ENCODE results near the gene LSM3. TPM values are rescaled to one million over a fixed set of nuclear protein-coding genes. Genes with fewer than 3 reads are reported as not detected.
A peak's percentile ranks its signal among the peaks of the same experiment; 100 is the strongest.

LSM3 gene
- total and polyA plus RNA-seq, 12 donors = 4.1 to 25.8 (median 9.5) TPM

DNA sequence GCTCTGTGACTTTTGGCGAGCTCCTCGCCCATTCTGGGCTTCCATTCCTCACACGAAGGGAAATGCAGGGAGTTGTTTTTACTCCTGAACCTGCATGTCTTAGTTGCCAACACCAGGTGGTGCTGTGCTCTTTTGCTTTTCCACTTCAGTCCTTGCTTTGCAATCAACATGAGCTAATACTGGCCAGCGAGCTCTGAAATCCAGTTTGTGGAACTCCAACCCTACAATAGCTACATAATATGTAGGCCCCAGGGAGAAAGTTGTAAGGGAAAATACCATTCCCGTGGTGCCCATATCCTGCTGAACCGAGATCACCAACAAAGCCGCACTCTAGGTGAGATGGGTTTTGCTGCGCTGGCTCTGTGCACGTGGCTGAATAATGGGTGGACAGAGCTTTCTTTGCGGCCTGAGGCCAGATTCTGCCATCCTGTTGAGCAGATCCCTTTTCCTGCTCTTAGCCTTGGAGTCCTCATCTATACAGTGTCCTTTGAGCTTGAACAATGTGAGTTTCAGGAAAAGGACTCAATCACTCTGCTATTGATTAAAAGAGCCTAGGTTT is 25.0 kb downstream of the LSM3 start:
- Histone ChIP-seq H3K36me3 (replicated peaks in 1 of 2) (peaks cover 0 to 7% of the 10 kb centered on the region in 2 donors), H3K4me1 (replicated peaks in 1 of 2) (peaks cover 14 to 29% of the 10 kb centered on the region in 2 donors), H3K27me3 (no peaks in the 10 kb centered on the region), H3K9me3 (replicated peaks in 1 of 3) (no peaks in the 10 kb centered on the region), H3K27ac (peak overlapping the region in 4 of 5 donors; percentile 80 to 98 (median 88)), H3K4me3 (no peak overlapping the region)
- peak; percentile 72 to 90 (median 80) for DNase-seq
- 31 to 48% (median 45%) methylated on average over 6 to 10 of the region's 10 CpGs for WGBS, 4 donors
- TF ChIP-seq POLR2A (IDR thresholded peaks at IDR 0.05) = no peak
- TF ChIP-seq, protein P1, sequence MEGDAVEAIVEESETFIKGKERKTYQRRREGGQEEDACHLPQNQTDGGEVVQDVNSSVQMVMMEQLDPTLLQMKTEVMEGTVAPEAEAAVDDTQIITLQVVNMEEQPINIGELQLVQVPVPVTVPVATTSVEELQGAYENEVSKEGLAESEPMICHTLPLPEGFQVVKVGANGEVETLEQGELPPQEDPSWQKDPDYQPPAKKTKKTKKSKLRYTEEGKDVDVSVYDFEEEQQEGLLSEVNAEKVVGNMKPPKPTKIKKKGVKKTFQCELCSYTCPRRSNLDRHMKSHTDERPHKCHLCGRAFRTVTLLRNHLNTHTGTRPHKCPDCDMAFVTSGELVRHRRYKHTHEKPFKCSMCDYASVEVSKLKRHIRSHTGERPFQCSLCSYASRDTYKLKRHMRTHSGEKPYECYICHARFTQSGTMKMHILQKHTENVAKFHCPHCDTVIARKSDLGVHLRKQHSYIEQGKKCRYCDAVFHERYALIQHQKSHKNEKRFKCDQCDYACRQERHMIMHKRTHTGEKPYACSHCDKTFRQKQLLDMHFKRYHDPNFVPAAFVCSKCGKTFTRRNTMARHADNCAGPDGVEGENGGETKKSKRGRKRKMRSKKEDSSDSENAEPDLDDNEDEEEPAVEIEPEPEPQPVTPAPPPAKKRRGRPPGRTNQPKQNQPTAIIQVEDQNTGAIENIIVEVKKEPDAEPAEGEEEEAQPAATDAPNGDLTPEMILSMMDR (IDR thresholded peaks at IDR 0.05) = peak; percentile 84 to 94 (median 90)
- intact Hi-C loops (cut with DNase I) = loop anchor here (5.0 to 10.0 kb wide), 2 partner anchors 51 to 264 kb away; no protein-coding TSS in a partner anchor

GRCh38 chr3:14204515-14205284 is 26.1 kb downstream of the LSM3 start:
- TF ChIP-seq, protein P1 (IDR thresholded peaks at IDR 0.05) = no peak
- TF ChIP-seq POLR2A (IDR thresholded peaks at IDR 0.05) = peak in 1 of 2 donors; percentile 71
- H3K4me3 ChIP-seq = peak overlapping the region in 1 of 4 donors; percentile 37
- H3K27ac ChIP-seq = peak overlapping the region; percentile 32 to 98 (median 87)
- 12 to 19% (median 15%) methylated on average over 8 to 11 of the region's 11 CpGs for WGBS, 4 donors
- peaks cover 0 to 2% of the 10 kb centered on the region in 2 donors for H3K36me3 ChIP-seq (replicated peaks in 1 of 2)
- no peaks in the 10 kb centered on the region for H3K9me3 ChIP-seq (replicated peaks in 1 of 3)
- H3K4me1 ChIP-seq (replicated peaks in 1 of 2) = peaks cover 14 to 29% of the 10 kb centered on the region in 2 donors
- H3K27me3 ChIP-seq = no peaks in the 10 kb centered on the region
- intact Hi-C loops (cut with DNase I) = loop anchor here (5.0 to 10.0 kb wide), 2 partner anchors 50 to 263 kb away; no protein-coding TSS in a partner anchor
- DNase-seq = peak; percentile 55 to 85 (median 78)

GRCh38 chr3:14206548-14207177 is 28.0 kb downstream of the LSM3 start:
- intact Hi-C loops (cut with DNase I) = loop anchor here in 1 of 2 donors (10.0 kb wide), 1 partner anchor 48 kb away; no protein-coding TSS in a partner anchor
- no peak overlapping the region for H3K4me3 ChIP-seq
- no peak for DNase-seq
- H3K36me3 ChIP-seq (replicated peaks in 1 of 2) = no peaks in the 10 kb centered on the region
- H3K27ac ChIP-seq = no peak overlapping the region
- H3K4me1 ChIP-seq (replicated peaks in 1 of 2) = peaks cover 14 to 42% of the 10 kb centered on the region in 2 donors
- no peaks in the 10 kb centered on the region for H3K27me3 ChIP-seq
- TF ChIP-seq, protein P1 (IDR thresholded peaks at IDR 0.05) = no peak
- TF ChIP-seq POLR2A (IDR thresholded peaks at IDR 0.05) = no peak
- WGBS, 4 donors = 84 to 88% (median 86%) methylated on average over 6 of the region's 6 CpGs
- no peaks in the 10 kb centered on the region for H3K9me3 ChIP-seq (replicated peaks in 1 of 3)

DNA sequence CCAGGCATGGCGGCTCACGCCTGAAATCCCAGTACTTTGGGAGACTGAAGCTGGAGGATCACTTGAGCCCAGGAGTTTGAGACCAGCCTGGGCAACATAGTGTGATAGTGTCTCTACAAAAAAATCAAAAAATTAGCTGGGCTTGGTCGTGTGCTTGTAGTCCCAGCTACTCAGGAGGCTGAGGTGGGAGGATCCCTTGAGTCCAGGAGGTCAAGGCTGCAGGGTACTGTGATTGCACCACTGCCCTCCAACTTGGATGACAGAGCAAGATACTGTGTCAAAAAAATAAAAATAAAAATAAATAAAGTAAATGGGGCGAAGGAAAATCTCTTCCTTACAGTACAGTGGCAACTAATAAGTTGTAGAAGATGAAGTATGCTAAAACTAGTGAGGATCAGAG is 29.6 kb downstream of the LSM3 start:
- no peak overlapping the region for H3K4me3 ChIP-seq
- WGBS, 4 donors = 86 to 98% (median 91%) methylated on average over 4 of the region's 4 CpGs
- TF ChIP-seq, protein P1 (IDR thresholded peaks at IDR 0.05) = no peak
- no peak for TF ChIP-seq POLR2A (IDR thresholded peaks at IDR 0.05)
- peaks cover 14 to 37% of the 10 kb centered on the region in 2 donors for H3K4me1 ChIP-seq (replicated peaks in 1 of 2)
- DNase-seq = no peak
- no peaks in the 10 kb centered on the region for H3K27me3 ChIP-seq
- no peaks in the 10 kb centered on the region for H3K9me3 ChIP-seq (replicated peaks in 1 of 3)
- intact Hi-C loops (cut with DNase I) = loop anchor here in 1 of 2 donors (10.0 kb wide), 1 partner anchor 47 kb away; no protein-coding TSS in a partner anchor
- no peaks in the 10 kb centered on the region for H3K36me3 ChIP-seq (replicated peaks in 1 of 2)
- no peak overlapping the region for H3K27ac ChIP-seq

All from adrenal gland (tissue), 12 donors.